ENCODE results near the gene ATP9B.
"Not testable (repeated sequence)": the region's sequence is repeated elsewhere in the genome, so short reads cannot be mapped to it uniquely, and the experiment has no call there.

Gene ATP9B

GRCh38 chr18:79278896-79279295 lies 209.7 kb downstream of the ATP9B start:
- Histone ChIP-seq H3K36me3 (ENCODE audit: insufficient read depth, insufficient read length, low read length) (peaks cover 9% of the 10 kb centered on the region), H3K9me3 (ENCODE audit: insufficient read depth, low read length) (no peaks in the 10 kb centered on the region), H3K9ac (ENCODE audit: insufficient read length, low read depth) (no peak overlapping the region), H3K27me3 (ENCODE audit: insufficient read depth, insufficient read length) (no peaks in the 10 kb centered on the region), H3K4me1 (ENCODE audit: insufficient read depth, insufficient read length) (peaks cover 2% of the 10 kb centered on the region), H3K4me3 (ENCODE audit: insufficient read length, low read depth) (no peak overlapping the region)
- no peak for TF ChIP-seq SUZ12 (IDR thresholded peaks at IDR 0.05; ENCODE audit: extremely low read depth, insufficient read depth, insufficient read length)
- TF ChIP-seq ZNF274 (IDR thresholded peaks at IDR 0.05; ENCODE audit: low read depth, low read length), result no peak
- TF ChIP-seq YY1 (IDR thresholded peaks at IDR 0.05; ENCODE audit: insufficient read depth, insufficient read length), result no peak
- no peak for DNase-seq (ENCODE audit: low read depth, low spot score)

- Histone ChIP-seq H3K36me3 (ENCODE audit: insufficient read depth, insufficient read length, low read length) (peaks cover 7% of the 10 kb centered on the region), H3K9ac (ENCODE audit: insufficient read length, low read depth) (no peak overlapping the region), H3K27me3 (ENCODE audit: insufficient read depth, insufficient read length) (no peaks in the 10 kb centered on the region), H3K9me3 (ENCODE audit: insufficient read depth, low read length) (no peaks in the 10 kb centered on the region), H3K4me1 (ENCODE audit: insufficient read depth, insufficient read length) (no peaks in the 10 kb centered on the region), H3K4me3 (ENCODE audit: insufficient read length, low read depth) (no peak overlapping the region)
- no peak for DNase-seq (ENCODE audit: low read depth, low spot score)
- TF ChIP-seq ZNF274 (IDR thresholded peaks at IDR 0.05; ENCODE audit: low read depth, low read length), result no peak
- TF ChIP-seq SUZ12 (IDR thresholded peaks at IDR 0.05; ENCODE audit: extremely low read depth, insufficient read depth, insufficient read length), result no peak
- no peak for TF ChIP-seq YY1 (IDR thresholded peaks at IDR 0.05; ENCODE audit: insufficient read depth, insufficient read length)
Observed at GRCh38 chr18:79283131-79283810, 214.1 kb downstream of the ATP9B start.

- no peak overlapping the region for H3K4me3 ChIP-seq (ENCODE audit: insufficient read length, low read depth)
- no peaks in the 10 kb centered on the region for H3K4me1 ChIP-seq (ENCODE audit: insufficient read depth, insufficient read length)
- DNase-seq (ENCODE audit: low read depth, low spot score), result no peak
- H3K27me3 ChIP-seq (ENCODE audit: insufficient read depth, insufficient read length), result no peaks in the 10 kb centered on the region
- H3K36me3 ChIP-seq (ENCODE audit: insufficient read depth, insufficient read length, low read length), result peaks cover 5% of the 10 kb centered on the region
- no peak overlapping the region for H3K9ac ChIP-seq (ENCODE audit: insufficient read length, low read depth)
- no peaks in the 10 kb centered on the region for H3K9me3 ChIP-seq (ENCODE audit: insufficient read depth, low read length)
- TF ChIP-seq ZNF274 (IDR thresholded peaks at IDR 0.05; ENCODE audit: low read depth, low read length) (no peak), YY1 (IDR thresholded peaks at IDR 0.05; ENCODE audit: insufficient read depth, insufficient read length) (no peak), SUZ12 (IDR thresholded peaks at IDR 0.05; ENCODE audit: extremely low read depth, insufficient read depth, insufficient read length) (no peak)
Observed at GRCh38 chr18:79283929-79284328, 214.7 kb downstream of the ATP9B start.

- H3K27me3 ChIP-seq (ENCODE audit: insufficient read depth, insufficient read length); H3K9ac ChIP-seq (ENCODE audit: insufficient read length, low read depth); DNase-seq (ENCODE audit: low read depth, low spot score); H3K4me1 ChIP-seq (ENCODE audit: insufficient read depth, insufficient read length); H3K36me3 ChIP-seq (ENCODE audit: insufficient read depth, insufficient read length, low read length); H3K9me3 ChIP-seq (ENCODE audit: insufficient read depth, low read length); H3K4me3 ChIP-seq (ENCODE audit: insufficient read length, low read depth): not testable (repeated sequence)
Observed at GRCh38 chr18:79285191-79285590, 216.0 kb downstream of the ATP9B start.

GRCh38 chr18:79290409-79290808 lies 221.2 kb downstream of the ATP9B start:
- not testable (repeated sequence) for H3K4me3 ChIP-seq (ENCODE audit: insufficient read length, low read depth); H3K4me1 ChIP-seq (ENCODE audit: insufficient read depth, insufficient read length); H3K9ac ChIP-seq (ENCODE audit: insufficient read length, low read depth); H3K36me3 ChIP-seq (ENCODE audit: insufficient read depth, insufficient read length, low read length); H3K27me3 ChIP-seq (ENCODE audit: insufficient read depth, insufficient read length); DNase-seq (ENCODE audit: low read depth, low spot score)
- H3K9me3 ChIP-seq (ENCODE audit: insufficient read depth, low read length), result peaks cover 22% of the 10 kb centered on the region

GRCh38 chr18:79290876-79291275 lies 221.7 kb downstream of the ATP9B start:
- Histone ChIP-seq H3K36me3 (ENCODE audit: insufficient read depth, insufficient read length, low read length) (no peaks in the 10 kb centered on the region), H3K4me3 (ENCODE audit: insufficient read length, low read depth) (no peak overlapping the region), H3K9me3 (ENCODE audit: insufficient read depth, low read length) (peaks cover 22% of the 10 kb centered on the region), H3K4me1 (ENCODE audit: insufficient read depth, insufficient read length) (no peaks in the 10 kb centered on the region), H3K27me3 (ENCODE audit: insufficient read depth, insufficient read length) (no peaks in the 10 kb centered on the region), H3K9ac (ENCODE audit: insufficient read length, low read depth) (no peak overlapping the region)
- TF ChIP-seq ZNF274 (IDR thresholded peaks at IDR 0.05; ENCODE audit: low read depth, low read length), result no peak
- no peak for TF ChIP-seq YY1 (IDR thresholded peaks at IDR 0.05; ENCODE audit: insufficient read depth, insufficient read length)
- TF ChIP-seq SUZ12 (IDR thresholded peaks at IDR 0.05; ENCODE audit: extremely low read depth, insufficient read depth, insufficient read length), result no peak
- DNase-seq (ENCODE audit: low read depth, low spot score), result no peak

GRCh38 chr18:79294235-79294634 lies 225.0 kb downstream of the ATP9B start:
- no peaks in the 10 kb centered on the region for H3K36me3 ChIP-seq (ENCODE audit: insufficient read depth, insufficient read length, low read length)
- TF ChIP-seq ZNF274 (IDR thresholded peaks at IDR 0.05; ENCODE audit: low read depth, low read length) (no peak), SUZ12 (IDR thresholded peaks at IDR 0.05; ENCODE audit: extremely low read depth, insufficient read depth, insufficient read length) (no peak), YY1 (IDR thresholded peaks at IDR 0.05; ENCODE audit: insufficient read depth, insufficient read length) (no peak)

GRCh38 chr18:79299272-79299671 lies 230.1 kb downstream of the ATP9B start:
- H3K4me1 ChIP-seq (ENCODE audit: insufficient read depth, insufficient read length), result no peaks in the 10 kb centered on the region
- H3K9me3 ChIP-seq (ENCODE audit: insufficient read depth, low read length), result no peaks in the 10 kb centered on the region
- DNase-seq (ENCODE audit: low read depth, low spot score), result no peak
- no peak overlapping the region for H3K9ac ChIP-seq (ENCODE audit: insufficient read length, low read depth)
- peaks cover 6% of the 10 kb centered on the region for H3K36me3 ChIP-seq (ENCODE audit: insufficient read depth, insufficient read length, low read length)
- no peak overlapping the region for H3K4me3 ChIP-seq (ENCODE audit: insufficient read length, low read depth)
- no peaks in the 10 kb centered on the region for H3K27me3 ChIP-seq (ENCODE audit: insufficient read depth, insufficient read length)
- TF ChIP-seq ZNF274 (IDR thresholded peaks at IDR 0.05; ENCODE audit: low read depth, low read length) (no peak), SUZ12 (IDR thresholded peaks at IDR 0.05; ENCODE audit: extremely low read depth, insufficient read depth, insufficient read length) (no peak), YY1 (IDR thresholded peaks at IDR 0.05; ENCODE audit: insufficient read depth, insufficient read length) (no peak)

More at GRCh38 chr18:79294235-79294634, 225.0 kb downstream of the ATP9B start:
- H3K9ac ChIP-seq (ENCODE audit: insufficient read length, low read depth), result no peak overlapping the region
- H3K4me1 ChIP-seq (ENCODE audit: insufficient read depth, insufficient read length), result no peaks in the 10 kb centered on the region
- no peaks in the 10 kb centered on the region for H3K27me3 ChIP-seq (ENCODE audit: insufficient read depth, insufficient read length)
- DNase-seq (ENCODE audit: low read depth, low spot score), result no peak
- H3K4me3 ChIP-seq (ENCODE audit: insufficient read length, low read depth), result no peak overlapping the region
- peaks cover 22% of the 10 kb centered on the region for H3K9me3 ChIP-seq (ENCODE audit: insufficient read depth, low read length)
